Activated CD4-positive, alpha-beta T cell treated with anti-CD3 and anti-CD28 coated beads, Interleukin-10, Interleukin-2, amounts not matched to agents 100 ng/mL and 50 ng/mL, durations not matched to agents 16 hours and 8 hours (primary cell): ENCODE data around the gene LLGL2.
A peak's percentile ranks its signal among the peaks of the same experiment; 100 is the strongest.
"Not testable (repeated sequence)": the region's sequence is repeated elsewhere in the genome, so short reads cannot be mapped to it uniquely, and the experiment has no call there.

Experiments
- DNase-seq: peaks from one replicate; pipeline ENCODE4 v3.0.0-alpha.2; 2020

LLGL2 gene, protein sequence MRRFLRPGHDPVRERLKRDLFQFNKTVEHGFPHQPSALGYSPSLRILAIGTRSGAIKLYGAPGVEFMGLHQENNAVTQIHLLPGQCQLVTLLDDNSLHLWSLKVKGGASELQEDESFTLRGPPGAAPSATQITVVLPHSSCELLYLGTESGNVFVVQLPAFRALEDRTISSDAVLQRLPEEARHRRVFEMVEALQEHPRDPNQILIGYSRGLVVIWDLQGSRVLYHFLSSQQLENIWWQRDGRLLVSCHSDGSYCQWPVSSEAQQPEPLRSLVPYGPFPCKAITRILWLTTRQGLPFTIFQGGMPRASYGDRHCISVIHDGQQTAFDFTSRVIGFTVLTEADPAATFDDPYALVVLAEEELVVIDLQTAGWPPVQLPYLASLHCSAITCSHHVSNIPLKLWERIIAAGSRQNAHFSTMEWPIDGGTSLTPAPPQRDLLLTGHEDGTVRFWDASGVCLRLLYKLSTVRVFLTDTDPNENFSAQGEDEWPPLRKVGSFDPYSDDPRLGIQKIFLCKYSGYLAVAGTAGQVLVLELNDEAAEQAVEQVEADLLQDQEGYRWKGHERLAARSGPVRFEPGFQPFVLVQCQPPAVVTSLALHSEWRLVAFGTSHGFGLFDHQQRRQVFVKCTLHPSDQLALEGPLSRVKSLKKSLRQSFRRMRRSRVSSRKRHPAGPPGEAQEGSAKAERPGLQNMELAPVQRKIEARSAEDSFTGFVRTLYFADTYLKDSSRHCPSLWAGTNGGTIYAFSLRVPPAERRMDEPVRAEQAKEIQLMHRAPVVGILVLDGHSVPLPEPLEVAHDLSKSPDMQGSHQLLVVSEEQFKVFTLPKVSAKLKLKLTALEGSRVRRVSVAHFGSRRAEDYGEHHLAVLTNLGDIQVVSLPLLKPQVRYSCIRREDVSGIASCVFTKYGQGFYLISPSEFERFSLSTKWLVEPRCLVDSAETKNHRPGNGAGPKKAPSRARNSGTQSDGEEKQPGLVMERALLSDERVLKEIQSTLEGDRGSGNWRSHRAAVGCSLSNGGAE

DNA sequence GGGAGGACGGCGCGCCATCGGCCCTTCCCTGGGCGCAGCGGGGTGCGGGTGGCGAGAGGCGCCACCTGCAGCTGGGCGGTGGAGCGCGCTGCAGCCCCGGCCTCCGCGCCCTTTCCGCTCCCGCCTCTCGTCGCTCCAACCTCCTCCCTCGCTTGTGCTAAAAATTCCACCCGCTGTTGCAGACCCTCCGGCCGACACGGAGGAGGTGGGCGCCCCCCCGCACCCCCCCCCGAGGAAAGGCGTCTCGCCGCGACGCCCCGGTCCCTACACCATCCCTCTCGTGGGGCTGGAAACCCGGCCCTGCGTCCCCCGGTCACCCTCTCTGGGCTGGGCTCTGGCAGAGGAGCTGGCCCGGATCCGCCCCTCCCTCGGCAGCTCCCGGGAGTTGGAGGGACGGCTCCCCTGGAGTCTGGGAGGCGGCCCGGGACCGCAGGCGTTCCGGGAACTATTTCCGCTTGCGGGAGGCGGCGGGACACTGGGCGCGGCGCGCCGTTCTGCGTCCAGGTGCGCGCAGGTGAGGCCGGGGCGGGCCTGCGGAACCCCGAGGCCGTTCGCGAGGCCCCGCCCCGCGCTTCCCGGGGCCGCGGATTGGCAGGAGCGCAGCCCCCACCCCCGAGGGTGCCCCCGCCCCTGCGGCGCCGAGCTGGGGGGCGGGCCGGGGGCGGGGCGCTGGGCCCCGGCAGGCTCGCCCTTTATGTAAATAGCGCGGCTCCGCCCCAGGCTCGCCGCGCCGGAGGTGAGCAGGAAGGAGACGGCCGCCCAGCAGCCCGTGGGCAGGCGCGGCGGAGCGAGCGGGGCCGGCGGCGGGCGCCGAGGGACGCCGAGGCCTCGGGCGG lies at the start of gene LLGL2:
Gene LLGL2 (plus strand): TSS at position 728 of the 836 bp plus-strand sequence. CDS start 17,730 bp downstream, outside the sequence.
- peak; percentile 84 for DNase-seq

DNA sequence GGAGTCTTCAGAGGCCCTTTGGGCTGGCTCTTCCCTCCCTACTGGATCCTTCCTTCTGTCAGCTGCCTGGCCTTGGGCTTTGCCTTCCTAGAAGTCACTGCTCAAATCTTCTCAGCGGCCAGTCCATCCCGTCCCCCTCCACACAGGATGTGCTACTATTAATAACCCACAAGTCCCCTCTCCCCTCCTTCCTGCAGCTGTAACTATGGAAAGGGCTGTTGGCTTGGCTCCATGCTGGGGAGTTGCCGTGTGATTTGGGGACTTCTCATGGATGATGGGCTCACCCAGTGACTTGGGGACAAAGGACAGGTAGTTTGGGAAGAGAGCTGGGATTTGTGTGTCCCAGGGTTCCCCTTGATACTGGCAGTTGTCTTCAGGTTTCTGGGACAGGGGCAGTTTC lies 49.6 kb upstream of the LLGL2 start:
- DNase-seq, result no peak

DNA sequence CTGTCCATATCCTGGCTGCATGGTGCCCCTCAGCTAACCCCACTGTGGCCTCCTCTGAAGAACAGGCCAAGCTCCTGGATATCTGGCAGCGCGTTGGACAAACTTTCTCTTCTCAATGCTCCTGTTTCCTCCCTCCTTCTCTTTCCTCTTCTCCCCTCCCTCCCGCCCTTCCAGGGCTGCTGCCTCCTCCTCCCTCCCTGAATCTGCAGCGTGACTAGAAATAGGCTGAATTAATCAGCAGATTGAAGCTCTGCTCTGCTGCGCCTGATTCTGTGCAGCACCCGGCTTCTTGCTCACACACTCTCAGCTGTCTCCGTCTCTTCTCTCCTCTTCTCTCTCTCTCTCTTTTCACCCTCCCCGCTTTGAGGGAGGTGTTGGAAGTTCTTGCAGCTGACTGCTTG lies 49.2 kb upstream of the LLGL2 start:
- DNase-seq, result no peak

DNA sequence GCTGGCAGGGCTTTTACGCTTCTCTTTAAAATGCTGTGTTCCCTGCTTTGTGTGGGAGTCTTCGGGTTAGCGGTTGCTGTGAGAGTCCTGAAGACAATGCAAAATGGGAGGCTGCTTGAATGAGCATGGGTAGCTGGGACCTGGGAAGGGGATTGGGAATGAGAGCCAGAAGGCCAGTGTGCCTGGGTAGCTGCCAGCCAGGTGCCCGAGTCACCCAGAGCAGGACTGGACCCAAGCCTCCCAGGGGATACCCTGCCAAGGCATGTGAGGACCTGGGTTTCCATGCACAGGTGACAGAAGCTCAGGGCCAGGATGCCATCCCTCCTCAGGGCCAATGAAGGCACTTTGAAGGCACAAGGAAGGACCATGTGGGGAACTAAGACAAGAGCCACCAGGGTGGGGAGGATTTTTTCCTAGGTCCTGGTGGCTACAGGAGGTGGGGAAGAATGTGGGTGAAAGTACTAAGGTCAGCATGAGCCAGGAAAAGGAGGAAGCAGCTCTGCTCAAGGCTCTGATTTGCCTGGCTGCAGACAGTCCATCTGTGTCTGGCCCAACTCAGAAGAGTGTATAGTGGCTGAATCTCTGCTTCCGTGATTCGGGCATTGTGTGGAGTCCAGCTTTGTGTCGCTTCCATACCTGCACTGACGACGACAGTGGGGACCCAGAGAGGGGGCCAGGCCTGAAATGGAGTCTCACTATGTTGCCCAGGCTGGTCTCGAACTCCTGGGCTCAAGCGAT lies 48.6 kb upstream of the LLGL2 start:
- no peak for DNase-seq

DNA sequence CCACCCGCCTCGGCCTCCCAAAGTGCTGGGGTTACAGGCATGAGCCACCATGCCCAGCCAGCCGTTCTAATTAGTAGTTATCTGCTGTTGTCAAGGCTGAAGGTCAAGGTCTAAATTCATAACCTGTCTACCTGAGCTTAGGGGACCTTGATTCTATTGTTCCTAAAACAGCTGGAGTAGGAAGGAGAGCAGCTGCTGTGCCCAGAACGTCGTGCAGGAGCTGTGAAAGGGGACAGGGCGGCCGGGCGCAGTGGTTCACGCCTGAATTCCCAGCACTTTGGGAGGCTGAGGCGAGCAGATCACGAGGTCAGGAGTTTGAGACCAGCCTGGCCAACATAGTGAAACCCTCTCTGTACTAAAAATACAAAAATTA lies 48.0 kb upstream of the LLGL2 start:
- not testable (repeated sequence) for DNase-seq

DNA sequence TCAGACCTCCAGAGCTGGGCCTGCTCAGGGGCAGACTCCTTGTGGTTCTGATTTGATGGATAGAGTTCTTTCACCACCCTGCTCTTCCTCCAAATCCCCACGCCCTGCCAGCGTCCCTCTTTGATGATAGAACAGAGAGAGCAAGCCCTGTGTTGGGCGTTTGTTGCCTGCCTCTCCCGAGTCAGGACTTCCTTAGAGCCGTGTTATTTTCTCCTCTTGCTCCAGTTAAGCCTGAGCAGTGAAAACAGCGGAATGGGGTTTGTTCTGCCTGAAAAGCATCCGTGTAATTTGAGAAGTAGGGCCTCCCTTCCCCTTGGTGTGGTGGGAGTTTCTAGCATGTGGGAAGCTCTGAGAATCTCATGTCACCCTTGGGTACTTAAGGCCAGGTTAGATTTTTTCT lies 47.0 kb upstream of the LLGL2 start:
- no peak for DNase-seq

DNA sequence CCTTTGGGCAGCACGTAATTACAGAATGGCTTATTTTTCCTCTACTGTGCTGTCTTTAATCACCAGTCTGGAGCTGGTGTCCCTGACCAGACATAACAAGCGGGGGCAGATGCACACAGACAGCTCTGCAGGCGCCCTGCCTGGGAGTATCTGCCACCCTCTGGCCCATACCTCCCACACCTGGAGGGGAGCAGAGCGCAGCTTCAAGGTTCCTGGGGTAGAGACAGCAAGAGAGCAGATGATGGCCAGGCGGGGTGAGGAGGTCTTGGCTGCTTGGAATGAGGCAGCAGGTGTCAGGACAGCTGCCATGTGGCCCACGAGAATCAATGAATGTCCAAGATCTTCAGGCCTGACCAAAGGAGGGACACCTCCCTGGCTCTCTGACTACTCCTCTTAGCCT lies 45.2 kb upstream of the LLGL2 start:
- DNase-seq, result no peak

DNA sequence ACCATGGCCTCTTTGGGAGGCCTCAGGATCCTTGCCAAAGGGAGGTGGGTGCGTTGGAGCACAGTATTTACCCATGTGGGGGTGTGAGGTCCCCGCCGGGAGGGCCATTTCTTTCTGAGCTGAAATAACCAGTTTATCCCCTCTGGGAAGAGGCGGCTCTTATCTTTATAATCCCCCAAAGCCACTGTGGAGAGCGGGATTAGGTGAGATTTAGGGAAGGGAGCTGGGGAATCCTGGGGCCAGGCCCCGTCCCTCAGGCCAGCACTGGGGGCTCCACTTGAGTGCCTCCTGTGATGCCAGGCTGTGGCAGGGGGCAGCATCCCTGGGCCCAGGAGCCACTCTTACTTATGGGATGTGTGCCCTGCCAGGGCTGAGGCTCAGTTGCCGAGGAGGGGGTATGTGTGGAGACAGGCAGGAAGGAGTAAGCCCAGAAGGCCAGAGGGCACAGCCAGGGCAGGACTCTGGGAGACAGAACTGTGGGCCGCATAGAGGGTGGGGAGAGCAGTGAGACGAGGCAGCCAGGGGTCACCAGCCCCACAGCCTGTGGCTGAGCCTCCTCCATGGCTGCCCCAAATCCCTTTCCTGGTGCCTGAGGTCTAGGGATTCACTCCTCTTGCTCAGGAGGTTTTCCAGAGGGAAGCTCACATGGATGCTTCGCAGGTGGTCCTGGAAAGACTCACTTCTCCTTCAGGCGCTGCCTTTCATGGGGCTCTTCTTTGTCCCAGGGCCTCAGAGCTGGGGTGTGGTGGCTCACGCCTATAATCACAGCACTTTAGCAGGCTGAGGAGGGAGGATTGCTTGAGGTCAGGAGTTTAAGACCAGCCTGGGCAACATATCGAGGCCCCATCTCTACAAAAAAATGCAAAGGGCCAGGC lies 44.1 kb upstream of the LLGL2 start:
- DNase-seq, result no peak

DNA sequence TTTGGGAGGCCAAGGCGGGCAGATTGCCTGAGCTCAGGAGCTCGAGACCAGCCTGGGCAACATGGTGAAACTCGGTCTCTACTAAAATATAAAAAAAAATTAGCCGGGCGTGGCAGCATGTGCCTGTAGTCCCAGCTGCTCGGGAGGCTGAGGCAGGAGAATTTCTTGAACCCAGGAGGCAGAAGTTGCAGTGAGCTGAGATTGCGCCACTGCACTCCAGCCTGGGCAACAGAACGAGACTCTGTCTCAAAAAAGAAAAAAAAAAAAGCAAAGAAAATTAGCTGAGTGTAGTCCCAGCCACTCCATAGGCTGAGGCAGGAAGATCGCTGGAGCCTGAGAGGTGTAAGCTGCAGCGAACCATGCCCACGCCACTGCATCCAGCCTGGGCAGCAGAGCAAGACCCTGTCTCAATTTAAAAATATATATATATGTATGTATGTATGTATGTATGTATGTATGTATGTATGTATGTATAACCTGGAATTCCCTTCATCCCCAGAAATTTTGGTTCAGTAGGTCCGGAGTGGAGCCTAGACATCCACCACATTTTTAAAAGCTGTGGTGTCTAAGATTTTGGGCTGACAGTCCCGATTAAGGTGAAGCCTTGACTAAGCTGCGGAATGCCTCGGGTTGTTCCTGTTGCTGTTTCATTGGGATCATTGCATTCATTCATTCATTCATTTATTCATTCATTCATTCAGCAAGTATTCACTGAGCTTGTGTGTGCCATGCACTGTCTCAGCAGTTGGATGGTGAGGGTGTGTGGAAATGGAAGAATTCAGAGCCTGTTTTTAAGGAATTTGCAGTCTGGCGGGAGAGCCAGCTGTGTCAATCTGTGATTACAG lies 43.2 kb upstream of the LLGL2 start:
- no peak for DNase-seq

DNA sequence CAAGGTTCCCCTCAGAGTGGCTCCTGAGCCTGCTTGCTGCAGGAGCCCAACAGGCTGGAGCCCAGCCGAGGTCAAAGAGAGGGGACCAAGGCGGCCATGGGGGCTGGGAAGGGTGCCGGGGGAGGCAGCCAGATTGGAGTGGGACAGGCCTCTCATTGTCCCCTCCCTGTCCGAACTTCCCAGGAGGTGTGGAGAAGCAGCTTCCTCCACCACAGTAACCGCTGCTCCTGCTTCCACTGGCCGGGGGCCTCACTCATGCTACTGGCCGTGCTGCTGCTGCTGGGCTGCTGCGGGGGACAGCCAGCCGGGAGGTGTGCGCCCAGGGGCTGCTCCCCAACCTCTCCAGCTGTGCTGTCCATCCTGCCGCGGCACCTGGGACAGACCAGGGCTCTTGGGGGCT lies 39.8 kb upstream of the LLGL2 start:
- no peak for DNase-seq

DNA sequence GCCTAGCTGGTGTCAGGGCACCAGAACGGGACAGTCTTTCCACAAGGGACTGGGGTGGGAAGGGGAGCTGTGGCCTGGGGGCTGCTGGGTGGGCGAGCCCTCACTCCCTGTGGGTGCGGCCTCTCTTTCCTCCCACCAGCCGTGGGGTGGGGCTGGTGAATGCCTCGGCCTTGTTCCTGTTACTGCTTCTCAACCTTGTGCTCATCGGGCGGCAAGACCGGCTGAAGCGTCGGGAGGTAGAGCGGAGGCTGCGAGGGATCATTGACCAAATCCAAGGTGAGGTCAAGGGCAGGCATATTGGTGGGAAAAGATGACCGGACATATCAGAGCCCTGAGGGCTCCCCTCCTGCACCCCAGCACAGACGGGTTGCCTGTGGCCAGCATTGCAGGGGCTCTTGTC lies 39.3 kb upstream of the LLGL2 start:
- DNase-seq, result no peak

DNA sequence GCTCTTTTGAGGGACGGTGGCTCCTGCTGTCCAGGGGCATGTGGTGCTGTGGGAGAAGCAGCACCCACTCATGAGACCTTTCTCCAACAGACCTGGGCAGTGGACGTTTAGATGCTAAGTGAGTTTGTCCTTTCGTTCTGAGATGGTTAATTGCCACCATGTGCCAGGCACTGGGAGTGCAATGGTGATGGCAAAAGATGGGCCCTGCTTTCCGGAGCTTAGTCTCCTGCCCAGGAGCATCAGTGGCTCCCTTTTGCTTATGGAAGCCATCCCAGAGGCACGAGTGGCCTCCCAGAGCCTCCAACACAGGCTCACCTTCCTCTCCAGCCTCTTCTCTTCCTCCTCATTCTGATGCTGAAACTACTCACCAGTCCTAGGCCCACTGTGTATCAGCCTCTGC lies 38.5 kb upstream of the LLGL2 start:
- no peak for DNase-seq

DNA sequence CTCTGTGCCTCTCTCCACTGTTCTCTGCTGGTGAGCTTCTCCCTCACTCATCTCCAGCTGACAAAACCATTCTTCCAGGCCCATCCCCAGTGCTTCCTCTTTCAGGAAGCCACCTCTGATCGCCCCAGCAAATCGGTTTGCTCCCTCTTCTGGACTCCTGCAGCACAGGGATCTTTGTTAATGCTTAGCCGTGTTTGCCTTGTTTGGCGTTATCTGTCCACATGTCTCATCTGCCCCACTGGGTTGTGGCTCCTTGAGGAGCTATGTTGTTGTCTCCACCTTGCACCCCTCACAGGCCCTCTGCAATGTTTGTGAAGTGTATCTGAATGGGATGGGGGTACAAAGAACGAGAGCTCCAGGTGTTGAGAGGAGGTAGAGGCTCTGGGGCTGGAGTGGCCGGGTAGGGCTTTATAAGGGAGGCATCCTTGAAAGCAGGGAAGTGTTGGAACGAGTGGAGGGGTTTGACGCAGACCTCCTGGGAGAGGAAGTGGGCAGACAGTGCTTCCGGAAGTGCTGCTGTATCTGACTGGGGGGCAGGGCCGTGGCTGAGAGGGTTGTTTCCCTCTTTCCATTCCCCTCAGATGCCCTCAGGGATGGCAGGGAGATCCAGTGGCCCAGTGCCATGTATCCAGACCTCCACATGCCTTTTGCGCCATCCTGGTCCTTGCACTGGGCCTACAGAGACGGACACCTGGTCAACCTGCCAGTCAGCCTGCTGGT lies 38.0 kb upstream of the LLGL2 start:
- DNase-seq, result peak; percentile 56

DNA sequence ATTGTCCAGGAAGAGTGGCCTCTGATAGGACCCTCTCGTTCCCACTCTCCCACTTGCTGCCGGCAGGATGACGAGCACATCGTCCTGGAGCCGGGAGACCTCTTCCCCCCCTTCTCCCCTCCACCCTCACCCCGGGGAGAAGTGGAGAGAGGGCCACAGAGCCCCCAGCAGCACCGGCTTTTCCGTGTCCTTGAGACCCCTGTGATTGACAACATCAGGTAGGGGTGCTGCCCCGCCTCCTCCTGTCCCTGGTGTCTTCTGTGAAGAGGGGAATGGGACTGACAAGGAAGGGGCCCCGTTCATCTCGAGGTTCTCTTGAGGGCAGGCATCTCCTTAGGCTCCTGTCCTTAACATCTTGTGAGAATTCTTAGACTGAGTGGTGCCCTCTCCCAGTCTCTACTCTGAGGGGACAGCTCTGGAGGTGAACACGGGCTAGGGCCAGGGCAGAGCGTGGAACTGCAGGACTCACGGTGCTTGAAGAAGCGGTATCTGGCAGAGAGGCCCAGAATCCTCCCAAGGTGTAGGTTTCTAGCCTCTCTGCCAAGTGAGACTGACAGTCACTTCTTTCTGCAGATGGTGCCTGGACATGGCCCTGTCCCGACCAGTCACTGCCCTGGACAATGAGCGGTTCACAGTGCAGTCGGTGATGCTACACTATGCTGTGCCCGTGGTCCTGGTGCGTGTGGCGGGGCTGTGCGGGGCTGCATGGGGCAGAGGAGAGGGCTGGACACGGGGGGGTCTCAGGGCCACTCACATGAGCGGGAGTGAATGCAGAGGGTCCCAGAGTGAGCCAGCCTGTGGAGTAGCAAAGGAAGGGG lies 36.6 kb upstream of the LLGL2 start:
- no peak for DNase-seq

DNA sequence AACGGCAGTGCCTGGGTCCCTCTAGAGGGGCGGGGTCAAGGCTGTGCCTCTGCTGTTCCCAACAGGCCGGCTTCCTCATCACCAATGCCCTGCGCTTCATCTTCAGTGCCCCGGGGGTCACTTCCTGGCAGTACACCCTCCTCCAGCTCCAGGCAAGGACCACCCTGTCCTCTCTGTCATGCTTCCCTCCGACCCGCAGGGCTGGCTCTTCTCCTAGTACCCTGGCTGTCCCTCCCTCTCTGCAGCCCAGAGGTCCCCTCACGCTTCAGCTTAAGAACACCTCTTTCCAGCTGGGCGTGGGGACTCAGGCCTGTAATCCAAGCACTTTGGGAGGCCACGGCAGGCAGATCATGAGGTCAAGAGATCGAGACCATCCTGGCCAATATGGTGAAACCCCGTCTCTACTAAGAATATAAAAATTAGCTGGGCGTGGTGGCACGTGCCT lies 36.0 kb upstream of the LLGL2 start:
- DNase-seq, result no peak

DNA sequence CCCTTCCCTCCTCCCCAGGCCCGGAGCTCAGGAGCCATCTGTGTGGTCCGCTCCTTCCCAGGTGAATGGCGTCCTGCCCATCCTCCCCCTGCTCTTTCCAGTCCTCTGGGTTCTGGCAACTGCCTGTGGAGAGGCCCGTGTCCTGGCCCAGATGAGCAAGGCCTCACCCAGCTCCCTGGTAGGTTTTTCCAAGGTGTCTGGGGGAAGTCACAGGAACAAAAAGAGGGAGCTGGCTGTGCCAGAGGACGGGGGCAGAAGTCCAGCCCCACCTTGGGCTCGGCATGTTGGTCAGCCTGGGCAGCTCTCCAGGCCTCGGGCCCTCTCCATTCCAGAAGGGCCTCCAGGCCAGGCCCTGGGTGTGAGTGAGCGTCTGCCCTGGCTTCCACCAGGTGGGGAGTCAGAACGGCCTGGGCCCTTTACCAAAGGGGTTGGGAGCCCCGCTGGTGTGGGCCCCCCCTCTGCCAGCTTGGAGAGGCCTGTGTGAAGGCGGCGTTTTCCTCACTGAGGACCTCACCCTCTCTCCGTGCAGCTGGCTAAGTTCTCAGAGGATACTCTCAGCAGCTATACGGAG lies 35.2 kb upstream of the LLGL2 start:
- no peak for DNase-seq

DNA sequence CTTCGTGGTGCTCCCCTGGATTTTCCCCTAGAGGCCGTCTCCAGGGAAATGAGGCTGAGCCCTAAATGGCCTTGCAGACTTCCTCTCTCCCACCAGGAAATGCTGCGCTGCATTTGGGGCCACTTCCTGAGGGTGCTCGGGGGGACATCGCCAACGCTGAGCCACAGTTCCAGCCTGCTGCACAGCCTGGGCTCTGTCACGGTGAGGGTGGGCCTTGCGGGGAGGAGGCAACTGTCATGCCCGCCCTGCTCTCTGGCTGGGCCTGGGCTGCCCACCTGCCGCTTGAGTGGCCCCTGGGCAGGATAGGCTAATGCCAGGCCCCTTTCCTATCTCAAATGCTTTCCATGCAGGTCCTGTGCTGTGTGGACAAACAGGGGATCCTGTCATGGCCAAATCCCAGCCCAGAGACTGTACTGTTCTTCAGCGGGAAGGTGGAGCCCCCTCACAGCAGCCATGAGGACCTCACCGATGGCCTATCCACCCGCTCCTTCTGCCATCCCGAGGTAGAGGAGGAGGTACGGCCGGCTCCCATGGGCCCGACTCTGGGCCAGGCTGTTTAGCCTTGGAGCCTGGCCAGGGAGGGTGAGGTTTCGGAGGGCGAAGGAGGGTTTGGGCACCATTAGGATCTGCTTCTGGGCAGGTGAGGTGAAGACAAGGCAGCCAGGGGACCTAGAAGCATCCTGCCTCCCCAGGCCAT lies 34.4 kb upstream of the LLGL2 start:
- no peak for DNase-seq
